GM18507 (cell line): ENCODE measurements around the gene FBLIM1.
"Not testable (repeated sequence)": the region's sequence is repeated elsewhere in the genome, so short reads cannot be mapped to it uniquely, and the experiment has no call there.

Experiments
- DNase-seq: peaks from one replicate; pipeline ENCODE4 v3.0.0; 2011; ENCODE audit warnings: low read depth; ENCODE audit not compliant: insufficient read length; ENCODE audit errors: extremely low spot score
- FAIRE-seq: peaks from 2 replicates; lab custom pipeline; 2011; peaks lifted over from hg19 to GRCh38; lab: Jason Lieb, UNC

Gene FBLIM1

DNA sequence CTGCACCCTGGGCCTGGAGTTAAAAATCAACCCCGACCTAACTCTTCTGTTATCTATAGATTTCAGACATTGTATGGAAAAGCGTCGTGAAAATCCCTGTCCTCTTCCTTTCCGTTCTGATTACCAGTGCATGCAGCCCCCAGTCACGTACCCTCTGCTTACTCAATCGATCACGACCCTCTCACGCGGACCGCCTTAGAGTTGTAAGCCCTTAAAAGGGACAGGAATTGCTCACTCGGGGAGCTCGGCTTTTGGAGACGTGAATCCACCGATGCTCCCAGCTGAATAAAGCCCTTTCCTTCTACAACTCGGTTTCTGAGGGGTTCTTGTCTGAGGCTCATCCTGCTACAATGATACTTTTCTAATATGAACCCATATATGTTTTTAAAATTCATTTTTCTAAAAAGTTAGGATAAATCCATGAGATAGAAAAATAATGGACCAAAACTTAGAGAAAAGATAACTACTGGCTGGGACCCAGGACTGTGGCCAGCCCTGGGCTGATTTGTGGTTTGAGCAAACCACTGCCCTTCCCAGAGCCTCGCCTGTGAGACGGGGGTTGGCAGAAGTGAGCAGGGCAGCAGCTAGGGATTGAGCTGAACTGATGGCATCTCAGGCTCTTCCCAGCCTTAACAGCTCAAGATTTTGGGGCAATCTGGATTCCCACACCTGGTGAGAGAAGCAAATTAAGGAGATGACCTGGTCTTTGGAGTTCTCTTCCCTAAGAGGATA, 43.8 kb downstream of the FBLIM1 start:
- DNase-seq = no peak
- FAIRE-seq = no peak

DNA sequence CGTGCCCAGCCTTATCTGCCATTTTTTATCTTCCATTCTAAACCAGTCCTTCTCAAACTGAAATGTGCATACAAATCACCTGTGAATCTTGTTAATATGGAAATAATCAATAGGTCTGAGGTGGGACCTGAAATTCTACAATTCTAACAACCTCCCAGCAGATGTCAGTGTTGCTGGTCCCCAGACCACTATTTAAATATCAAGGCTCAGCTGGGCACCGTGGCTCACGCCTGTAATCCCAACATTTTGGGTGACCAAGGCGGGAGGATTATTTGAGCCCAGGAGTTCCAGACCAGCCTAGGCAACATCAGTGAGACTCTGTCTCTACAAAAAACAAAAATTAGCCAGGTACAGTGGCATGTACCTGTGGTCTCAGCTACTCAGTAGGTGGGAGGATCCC, 44.8 kb downstream of the FBLIM1 start:
- FAIRE-seq (peak; percentile 64), DNase-seq (no peak)

DNA sequence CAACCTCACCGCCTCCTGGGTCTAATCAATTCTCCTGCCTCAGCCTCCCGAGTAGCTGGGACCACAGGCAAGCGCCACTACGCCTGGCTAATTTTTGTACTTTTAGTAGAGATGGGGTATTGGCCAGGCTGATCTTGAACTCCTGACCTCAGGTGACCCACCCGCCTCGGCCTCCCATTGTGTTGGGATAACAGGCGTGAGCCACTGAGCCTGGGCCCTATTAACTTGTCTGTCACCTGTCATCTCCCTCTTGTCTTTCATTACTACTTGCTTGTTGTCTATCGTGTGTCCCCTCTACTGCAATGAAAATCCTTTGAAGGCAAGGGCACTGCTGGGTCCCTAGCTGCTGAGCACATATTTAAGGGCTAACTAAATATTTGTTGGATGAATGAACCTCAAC, 45.5 kb downstream of the FBLIM1 start:
- FAIRE-seq = no peak
- no peak for DNase-seq

DNA sequence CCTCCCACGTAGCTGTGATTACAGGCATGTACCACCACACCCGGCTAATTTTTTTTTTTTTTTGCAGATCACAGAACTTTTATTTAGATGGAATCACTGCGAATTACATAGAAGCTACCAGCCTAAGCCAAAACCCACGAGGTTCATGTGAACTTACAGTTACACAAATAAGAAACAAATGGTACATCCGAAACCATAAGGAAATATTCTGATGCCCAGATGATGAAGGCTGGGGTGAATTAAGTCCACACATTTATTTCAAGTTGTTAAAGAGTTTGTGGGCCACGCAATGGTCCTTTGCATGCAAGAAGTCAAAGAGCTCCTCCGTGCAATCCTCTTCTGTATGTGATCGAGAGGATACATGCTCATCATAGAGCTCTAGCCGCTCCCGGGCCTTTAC, 48.5 kb downstream of the FBLIM1 start:
- FAIRE-seq = no peak
- no peak for DNase-seq

DNA sequence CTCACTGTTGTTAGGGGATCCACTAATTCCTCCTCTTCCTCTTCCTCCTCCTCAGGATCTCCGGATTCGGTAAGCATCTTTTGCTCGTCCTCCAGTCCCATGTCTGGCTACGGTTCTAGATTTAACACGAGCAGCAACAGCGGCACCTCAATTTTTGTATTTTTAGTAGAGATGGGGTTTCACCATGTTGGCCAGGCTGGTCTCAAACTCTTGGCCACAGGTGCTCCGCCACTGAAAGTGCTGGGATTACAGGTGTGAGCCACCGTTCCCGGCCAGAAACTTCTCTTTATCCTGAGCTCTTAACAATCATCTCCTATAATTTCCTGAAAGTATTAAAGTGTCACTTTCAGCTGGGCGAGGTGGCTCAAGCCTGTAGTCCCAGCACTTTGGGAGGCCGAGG, 49.0 kb downstream of the FBLIM1 start, which contains the start of gene UQCRHL:
Gene UQCRHL, minus strand, starts transcription at position 101 of the 400 bp plus-strand sequence. Its CDS starts 0 bp downstream, at position 101.
- DNase-seq, FAIRE-seq: not testable (repeated sequence)

DNA sequence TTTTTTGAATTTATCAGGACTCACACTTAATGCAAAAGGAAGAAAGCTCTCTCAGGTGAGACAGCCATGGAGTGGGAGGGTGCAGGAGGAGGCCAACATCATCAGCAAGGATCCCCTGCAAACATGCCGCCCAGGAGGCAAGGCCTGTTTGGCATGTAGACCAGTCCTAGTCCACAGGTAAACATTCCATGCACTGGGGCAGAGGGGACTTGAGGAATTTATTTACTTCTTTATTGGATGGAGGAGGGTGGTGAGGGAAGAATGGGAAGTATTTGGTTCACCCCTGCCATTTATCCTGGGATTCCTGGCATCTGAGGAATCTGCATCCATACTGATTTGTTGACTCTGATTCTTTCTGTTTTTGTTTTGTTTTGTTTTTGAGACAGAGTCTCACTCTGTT, 50.4 kb downstream of the FBLIM1 start:
- DNase-seq (no peak), FAIRE-seq (no peak)

DNA sequence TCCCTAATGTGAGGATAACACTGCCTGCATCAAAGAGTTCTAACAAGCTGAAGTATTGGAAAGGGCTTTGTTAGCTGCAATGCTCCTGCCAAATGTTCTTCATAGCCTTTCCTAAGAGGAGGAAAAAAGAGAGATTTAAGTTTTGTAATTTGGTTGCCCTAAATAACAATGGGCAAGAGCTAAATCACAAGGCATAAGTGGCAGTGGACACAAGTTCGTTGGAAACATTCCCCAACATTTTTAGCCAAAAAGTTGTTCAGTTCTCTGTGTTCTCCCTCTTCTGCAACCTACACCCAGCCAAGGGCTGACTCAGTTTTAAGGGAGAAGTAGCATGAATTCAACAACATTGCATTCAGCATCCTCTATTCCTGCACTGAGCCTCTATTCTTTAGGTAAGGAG, 51.5 kb downstream of the FBLIM1 start:
- FAIRE-seq (no peak), DNase-seq (no peak)

DNA sequence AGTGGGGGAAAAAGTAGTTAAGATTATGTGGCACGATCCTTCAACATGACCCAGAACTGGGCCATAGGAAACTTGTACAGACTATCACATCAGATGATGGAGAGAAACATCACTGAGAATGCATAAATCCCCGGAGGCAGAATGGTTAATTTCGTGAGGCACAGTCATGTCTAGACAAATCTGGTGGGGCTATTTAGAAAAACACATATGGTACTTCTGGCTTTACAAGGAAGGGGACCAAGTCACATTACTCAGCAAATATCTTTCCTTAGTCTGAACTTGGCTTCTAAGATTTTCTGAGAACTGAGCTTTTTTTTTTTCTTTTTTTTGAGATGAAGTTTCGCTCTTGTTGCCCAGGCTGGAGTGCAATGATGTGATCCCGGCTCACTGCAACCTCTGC, 58.1 kb downstream of the FBLIM1 start:
- no peak for DNase-seq
- FAIRE-seq = no peak

DNA sequence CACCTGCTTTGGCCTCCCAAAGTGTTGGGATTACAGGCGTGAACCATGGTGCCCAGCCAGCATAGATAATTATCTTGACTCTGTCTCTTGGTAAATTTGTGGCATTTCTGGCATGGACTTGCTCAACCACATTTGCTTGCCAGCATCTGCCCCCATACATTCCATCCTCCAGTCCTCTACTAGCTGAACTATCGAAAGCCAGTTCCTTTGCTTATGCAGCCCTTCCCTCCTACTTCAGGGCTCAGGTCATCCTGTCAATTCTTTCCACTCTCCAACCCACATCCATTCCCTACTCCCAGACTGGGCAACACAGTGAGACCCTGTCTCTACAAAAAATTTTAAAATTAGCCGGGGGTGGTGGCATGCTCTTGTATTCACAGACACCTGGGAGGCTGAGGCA, 61.9 kb downstream of the FBLIM1 start:
- FAIRE-seq (no peak), DNase-seq (no peak)

DNA sequence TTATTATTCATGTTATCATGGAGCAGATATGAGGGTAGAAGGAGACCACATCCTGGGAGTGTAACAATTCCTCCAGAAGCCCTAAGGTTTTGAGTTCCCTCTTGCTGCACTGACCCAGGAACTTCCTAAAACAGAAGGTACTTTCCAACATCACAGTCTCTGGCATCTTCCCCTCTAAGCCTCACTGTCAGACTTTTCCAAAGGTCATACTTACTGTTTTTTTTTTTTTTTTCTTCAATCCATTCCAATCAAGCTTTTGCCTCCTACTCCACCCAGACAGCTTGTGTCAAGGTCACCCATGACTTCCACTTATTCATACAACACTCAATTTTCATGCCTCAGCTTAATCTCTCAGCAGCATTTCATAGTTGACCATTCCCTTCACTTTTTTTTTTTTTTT, 67.2 kb downstream of the FBLIM1 start:
- peak; percentile 70 for FAIRE-seq
- no peak for DNase-seq

DNA sequence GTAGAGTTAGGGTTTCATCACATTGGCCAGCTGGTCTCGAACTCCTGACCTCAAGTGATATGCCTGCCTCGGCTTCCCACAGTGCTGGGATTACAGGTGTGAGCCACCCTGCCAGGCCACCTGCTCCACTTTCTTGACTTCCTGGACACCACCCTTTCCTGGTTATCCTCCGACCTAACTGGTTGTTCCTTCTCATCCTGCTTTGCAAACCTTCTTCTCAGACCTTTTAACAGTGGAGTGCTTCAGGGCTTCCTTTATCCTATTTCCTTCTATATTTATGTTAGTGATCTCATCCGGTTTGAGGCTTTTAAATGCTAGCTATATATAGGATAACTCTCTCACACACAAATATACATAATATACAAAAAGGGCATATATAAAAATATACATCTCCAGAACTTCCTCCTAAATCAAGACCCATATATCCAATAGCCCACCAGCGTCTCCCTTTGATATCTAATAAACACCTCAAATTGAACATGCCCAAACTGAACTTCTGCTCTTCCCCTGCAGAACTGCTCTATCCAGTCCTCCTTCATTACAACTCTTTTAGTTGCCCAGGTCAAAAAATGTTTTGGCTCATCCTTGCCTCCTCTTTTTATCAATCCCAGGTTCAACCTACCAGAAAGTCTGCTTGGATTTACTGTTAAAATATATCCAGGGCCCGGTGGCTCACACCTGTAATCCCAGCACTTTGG, 68.4 kb downstream of the FBLIM1 start:
- no peak for FAIRE-seq
- DNase-seq = no peak

DNA sequence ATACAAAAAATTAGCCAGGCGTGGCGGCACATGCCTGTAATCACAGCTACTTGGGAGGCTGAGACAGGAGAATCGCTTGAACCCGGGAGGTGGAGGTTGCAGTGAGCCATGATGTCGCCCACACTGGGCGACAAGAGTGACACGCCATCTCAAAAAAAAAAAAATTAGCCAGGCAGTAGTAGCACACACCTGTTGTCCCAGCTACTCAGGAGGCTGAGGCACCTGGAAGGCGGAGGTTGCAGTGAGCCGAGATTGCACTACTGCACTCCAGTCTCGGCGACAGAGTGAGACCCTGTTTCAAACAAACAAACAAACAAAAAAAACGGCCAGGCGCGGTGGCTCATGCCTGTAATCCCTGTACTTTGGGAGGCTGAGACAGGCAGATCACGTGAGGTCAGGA, 69.0 kb downstream of the FBLIM1 start:
- not testable (repeated sequence) for DNase-seq, FAIRE-seq

DNA sequence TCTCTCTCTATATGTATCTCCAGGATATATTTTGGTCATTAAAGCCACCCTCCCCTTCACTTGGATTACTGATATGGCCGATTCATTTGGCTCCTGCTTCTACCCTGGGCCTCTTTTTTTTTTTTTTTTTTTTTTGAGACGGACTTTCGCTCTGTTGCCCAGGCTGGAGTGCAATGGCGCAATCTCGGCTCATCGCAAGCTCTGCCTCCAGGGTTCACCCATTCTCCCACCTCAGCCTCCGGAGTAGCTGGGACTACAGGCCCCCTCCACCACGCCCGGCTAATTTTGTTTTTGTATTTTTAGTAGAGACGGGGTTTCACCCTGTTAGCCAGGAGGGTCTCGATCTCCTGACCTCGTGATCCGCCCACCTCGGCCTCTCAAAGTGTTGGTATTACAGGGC, 70.3 kb downstream of the FBLIM1 start:
- not testable (repeated sequence) for FAIRE-seq, DNase-seq

DNA sequence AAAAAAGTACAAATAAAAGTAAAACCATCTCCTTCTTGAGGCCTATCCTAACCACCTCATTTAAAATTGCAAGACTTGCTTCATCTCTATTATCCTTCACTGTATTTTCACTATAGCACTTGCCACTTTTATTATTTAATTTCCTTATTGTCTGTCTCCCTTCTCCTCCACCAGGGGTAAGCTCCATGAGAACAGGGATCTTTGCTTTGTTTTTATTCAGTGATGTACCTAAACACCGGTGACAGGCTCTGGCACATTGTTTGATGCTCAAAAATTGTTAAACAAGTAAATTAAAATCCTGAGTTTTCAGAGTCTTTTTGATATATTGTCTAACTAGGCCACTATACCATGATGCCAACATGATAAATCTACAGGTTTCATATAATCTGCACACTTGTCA, 71.7 kb downstream of the FBLIM1 start:
- DNase-seq (no peak), FAIRE-seq (no peak)

DNA sequence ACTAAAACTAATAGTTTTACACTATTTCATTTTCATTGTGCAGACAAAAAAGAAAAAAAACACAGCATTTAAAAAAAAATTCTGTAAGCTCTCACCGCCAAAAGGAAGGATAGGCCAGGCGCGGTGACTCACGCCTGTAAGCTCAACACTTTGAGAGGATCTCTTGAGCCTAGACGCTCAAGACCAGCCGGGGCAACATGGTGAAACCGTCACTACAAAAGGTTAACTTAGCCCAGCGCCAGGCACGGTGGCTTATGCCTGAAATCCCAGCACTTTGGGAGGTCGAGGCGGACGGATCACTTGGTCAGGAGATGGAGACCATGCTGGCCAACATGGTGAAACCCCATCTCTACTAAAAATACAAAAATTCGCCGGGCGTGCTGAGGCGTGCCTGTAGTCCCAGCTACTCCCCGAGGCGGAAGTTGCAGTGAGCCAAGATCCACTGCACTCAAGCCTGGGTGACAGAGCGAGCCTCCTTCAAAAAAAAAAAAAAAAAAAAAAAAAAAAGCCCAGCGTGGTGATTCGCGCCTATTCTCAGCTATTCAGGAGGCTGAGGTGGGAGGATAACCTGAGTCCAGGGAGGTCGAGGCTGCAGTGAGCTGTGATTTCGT, 74.6 kb downstream of the FBLIM1 start:
- no peak for DNase-seq

DNA sequence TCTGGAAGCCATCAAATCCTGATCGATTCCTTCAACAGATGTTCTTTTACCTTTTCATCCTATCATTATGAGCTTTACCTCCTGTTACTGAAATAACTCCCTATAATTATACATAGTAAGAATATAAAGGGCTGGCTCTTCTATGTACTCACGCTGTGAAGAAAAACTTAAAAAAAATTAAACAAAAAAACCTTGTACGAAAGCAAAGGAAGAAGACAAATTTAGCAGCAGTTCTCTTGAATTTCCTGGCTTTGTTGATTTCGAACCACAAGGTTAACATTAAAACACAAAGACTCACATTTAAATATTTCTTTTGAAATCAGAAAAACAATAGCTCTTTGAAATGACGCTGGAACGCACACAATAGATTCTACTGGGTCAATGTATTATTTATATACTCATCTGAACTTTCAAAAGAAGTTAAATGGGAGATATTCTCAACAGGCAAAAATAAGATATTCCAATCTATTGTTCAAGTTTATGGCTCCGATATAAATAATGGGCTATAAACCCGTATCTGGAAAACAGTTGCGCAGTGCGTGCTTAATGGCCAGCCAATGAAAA, 75.3 kb downstream of the FBLIM1 start:
- no peak for FAIRE-seq
- DNase-seq = no peak

More for the DNA sequence above, 74.6 kb downstream of the FBLIM1 start:
- no peak for FAIRE-seq

DNA sequence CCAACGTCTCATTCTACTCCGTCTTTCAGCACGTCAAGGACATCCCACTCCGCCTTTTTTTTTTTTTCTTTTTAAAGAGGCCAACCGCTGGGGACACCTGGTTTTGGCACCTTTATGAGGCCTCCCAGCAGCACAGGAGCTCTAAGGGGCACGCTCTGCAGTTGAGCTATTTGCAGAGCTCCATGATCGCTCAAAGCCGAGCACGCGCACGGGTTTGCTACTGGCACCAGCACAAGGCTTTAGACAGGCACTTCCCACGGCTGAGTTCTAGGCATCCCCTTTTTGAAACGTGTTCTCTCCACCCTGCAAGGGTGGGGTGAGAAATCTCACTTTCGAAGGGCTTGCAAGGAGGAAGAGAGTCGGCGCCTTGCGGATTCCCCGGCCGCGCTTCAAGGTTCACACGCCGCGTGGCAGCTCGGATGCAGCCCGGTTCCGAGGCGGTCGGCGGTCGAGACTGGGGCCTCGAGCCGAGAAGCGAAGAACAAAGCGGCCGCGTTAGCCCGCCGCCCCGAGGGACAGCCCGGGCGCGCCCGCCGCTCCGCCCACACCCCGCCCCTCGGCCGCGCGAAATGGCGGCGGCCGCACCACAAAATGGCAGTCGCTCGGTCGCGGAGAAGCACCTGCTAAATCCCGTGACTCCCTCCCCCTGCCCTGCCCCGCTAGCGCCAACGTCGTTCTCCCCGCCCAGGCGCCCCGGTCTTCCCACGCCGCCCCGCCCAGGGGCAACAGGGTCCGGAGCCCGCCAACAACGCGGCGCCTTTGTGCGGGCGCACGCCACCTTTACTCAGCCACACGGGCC, 76.0 kb downstream of the FBLIM1 start:
- DNase-seq (peak; percentile 48), FAIRE-seq (peak; percentile 89)

DNA sequence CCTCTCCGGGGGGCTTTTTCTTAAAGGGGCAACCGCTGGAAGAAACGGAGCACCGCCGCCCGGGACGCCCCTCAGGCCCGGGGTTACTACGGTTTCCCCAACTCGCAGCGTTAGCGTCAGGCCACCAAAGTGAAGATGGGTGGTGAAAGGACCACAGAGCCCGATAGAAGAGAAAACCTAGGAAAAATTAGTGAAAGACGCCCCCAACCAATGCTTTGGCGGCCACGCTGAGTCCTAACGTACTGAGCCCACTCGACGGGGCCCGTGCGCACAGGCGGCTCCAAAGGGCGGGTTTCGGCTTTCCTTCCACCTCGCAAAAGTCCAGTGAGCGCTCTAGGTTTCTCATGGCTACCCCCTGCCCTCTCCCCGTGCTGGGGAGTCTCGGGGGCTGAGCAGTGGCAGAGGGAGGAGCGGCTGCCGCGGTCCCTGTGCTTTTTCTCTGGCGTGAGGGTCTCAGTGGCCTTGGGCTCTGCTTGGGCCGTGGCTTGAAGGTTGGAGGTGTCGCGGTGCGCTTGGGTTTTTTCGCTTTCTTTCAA, 76.7 kb downstream of the FBLIM1 start:
- no peak for DNase-seq
- peak; percentile 12 for FAIRE-seq
